Measurements from ENCODE around the gene AQP9.

The AQP9 gene

DNA sequence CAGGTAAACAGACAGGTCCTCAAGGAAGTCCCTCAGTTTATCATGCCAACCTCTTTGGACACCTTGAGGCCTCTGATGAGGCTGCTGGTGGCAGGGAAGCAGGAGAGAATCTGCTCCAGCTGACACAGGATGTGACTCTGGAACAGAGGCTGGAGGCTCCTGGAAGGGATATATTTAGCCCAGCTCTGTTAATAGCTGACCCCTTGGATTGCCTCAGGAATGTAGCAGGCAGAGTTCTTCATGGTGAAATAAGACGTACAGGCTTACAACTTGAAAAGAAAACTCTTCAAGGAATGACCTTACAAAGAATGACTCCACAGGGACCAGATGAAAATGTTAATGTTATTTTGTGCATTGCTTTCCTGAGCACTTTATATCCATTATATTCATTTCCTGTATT lies 90.5 kb downstream of the AQP9 start:
- no peak for DNase-seq

DNA sequence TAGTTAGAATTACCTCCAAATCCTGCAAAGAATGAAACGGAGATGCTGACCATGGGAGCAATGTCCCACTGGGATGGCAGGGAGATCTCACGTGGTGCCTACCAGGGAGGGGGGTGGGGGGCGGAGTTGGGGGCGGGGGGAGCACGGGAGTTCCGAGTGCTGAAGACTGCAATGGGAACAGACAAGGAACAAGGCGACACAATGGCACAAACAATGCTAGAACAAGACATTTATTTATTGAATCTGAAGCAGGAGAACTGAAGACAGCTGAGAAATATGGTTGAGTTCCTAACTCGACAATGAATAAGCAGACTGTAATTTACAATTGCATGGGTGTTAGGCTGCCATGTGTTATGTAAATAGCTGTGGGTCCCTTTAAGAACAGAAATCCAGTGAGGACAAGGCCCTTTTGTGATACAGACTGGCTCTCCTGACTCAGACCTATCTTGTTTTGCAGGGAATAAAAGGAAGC lies 91.2 kb downstream of the AQP9 start:
- no peak for DNase-seq

DNA sequence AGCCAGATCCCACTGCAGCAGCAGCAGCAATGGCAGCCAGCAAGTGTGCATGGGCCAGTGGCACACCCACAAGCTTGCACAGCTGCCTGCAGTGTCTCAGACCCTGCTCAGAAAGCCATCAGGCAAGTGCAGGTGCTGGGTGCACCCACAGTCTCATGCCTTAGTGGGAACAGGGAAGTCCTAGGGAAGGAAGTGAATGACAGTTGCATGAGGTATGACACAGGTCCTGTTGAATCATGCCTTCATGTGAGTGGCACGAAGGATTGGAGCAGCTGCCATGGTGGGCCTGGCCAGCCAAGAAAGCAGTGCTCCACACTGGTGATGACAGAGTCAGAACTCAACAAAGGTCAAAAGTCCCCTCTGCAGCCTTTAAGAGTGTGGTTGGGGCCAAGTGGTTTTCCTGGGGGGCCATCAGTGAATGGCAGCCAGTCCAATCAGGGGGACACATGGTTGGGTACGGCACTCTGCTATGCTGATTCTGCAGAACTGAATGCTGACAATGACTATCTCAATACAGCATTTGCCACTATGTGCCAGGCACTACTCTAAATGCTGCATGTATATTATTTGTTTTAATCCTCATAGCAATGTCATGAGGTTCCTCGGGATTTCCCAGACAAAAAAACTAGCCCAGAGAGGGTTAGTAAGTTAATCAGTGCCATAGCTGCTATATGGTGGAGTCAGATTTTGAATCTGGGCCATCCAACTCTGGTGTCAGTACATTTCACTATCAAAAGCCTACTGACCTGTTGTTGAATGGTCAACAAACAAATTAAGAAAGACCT lies 94.3 kb downstream of the AQP9 start:
- no peak for DNase-seq

DNA sequence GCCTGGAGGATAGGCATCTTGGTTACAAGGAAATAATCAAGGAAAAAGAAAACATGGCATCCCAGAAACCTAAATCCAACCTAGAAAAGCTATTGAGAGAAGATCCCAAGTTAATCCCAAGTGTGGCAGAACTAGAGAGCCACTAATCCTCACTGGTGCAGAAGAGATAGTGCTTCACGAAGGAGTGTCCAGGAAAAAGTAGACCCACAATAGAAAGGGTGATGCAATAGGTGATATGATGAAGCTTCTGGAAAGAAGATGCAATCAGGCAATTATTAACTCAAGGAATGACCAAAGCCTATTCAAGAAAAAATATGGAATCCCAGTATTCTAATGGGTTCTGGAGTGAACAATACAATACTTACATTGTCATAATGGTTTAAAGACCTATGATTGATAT lies 95.2 kb downstream of the AQP9 start:
- no peak for DNase-seq

Data from CD4-positive, alpha-beta T cell treated with Interleukin-17A for 4 hours (primary cell).